H9 (cell line): Measurements from ENCODE around the gene CD27. TPM values are rescaled to one million over a fixed set of nuclear protein-coding genes. Genes with fewer than 3 reads are reported as not detected.

Experiments used
- DNase-seq: peaks from one replicate; pipeline ENCODE4 v3.0.0-alpha.2; 2017
- H2AFZ ChIP-seq: one replicate; pipeline ENCODE4 v1.6.1; 2013; ENCODE audit warnings: mild to moderate bottlenecking, low read length, control low read depth, moderate library complexity
- H2AK5ac ChIP-seq: 2 replicates; pipeline ENCODE4 v1.6.1; 2013; ENCODE audit warnings: low read length, control low read depth, mixed read lengths; ENCODE audit not compliant: insufficient read length
- H2BK120ac ChIP-seq: one replicate; pipeline ENCODE4 v1.6.1; 2013; ENCODE audit warnings: low read depth, mild to moderate bottlenecking, low read length, control low read depth, inconsistent platforms; ENCODE audit not compliant: poor library complexity, severe bottlenecking
- H2BK12ac ChIP-seq: 2 replicates; pipeline ENCODE4 v1.6.1; 2013; ENCODE audit warnings: low read length, control low read depth, mixed read lengths, low read depth; ENCODE audit not compliant: insufficient read length
- H2BK15ac ChIP-seq: 2 replicates; pipeline ENCODE4 v1.6.1; 2013; ENCODE audit warnings: low read depth, low read length, control low read depth
- H2BK20ac ChIP-seq: one replicate; pipeline ENCODE4 v1.6.1; 2013; ENCODE audit warnings: low read depth, mild to moderate bottlenecking, low read length, control low read depth, inconsistent platforms; ENCODE audit not compliant: poor library complexity, severe bottlenecking
- H2BK5ac ChIP-seq: 2 replicates; pipeline ENCODE4 v1.6.1; 2013; ENCODE audit warnings: low read length, control low read depth, mixed read lengths; ENCODE audit not compliant: insufficient read length
- H3K14ac ChIP-seq: 2 replicates; pipeline ENCODE4 v1.6.1; 2013; ENCODE audit warnings: low read length, control low read depth; ENCODE audit not compliant: insufficient read depth
- H3K18ac ChIP-seq: 2 replicates; pipeline ENCODE4 v1.6.1; 2013; ENCODE audit warnings: low read depth, mild to moderate bottlenecking, mixed read lengths, low read length, control low read depth; ENCODE audit not compliant: insufficient read length
- H3K23ac ChIP-seq: 2 replicates; pipeline ENCODE4 v1.6.1; 2013; ENCODE audit warnings: low read length, control low read depth, mixed read lengths, low read depth; ENCODE audit not compliant: insufficient read length
- H3K23me2 ChIP-seq: 2 replicates; pipeline ENCODE4 v1.6.1; 2013; ENCODE audit warnings: low read depth, mild to moderate bottlenecking, mixed read lengths, low read length, control low read depth; ENCODE audit not compliant: insufficient read length, poor library complexity, severe bottlenecking
- H3K27ac ChIP-seq: 2 replicates; pipeline ENCODE4 v1.5.1; 2013; ENCODE audit warnings: low read length, control low read depth, mixed read lengths, low read depth; ENCODE audit not compliant: insufficient read length
- H3K27me3 ChIP-seq: 2 replicates; pipeline ENCODE4 v1.6.1; 2013; ENCODE audit warnings: low read length, control low read depth, inconsistent platforms; ENCODE audit not compliant: insufficient read depth
- H3K4ac ChIP-seq: 2 replicates; pipeline ENCODE4 v1.6.1; 2013; ENCODE audit warnings: low read depth, mild to moderate bottlenecking, control low read depth, inconsistent platforms, low read length, moderate library complexity
- H3K4me1 ChIP-seq: 2 replicates; pipeline ENCODE4 v1.6.1; 2013; ENCODE audit warnings: low read length, control low read depth, inconsistent platforms; ENCODE audit not compliant: insufficient read depth
- H3K4me2 ChIP-seq: 2 replicates; pipeline ENCODE4 v1.6.1; 2013; ENCODE audit warnings: low read length, control low read depth, mixed read lengths; ENCODE audit not compliant: insufficient read length, insufficient read depth
- H3K56ac ChIP-seq: 2 replicates; pipeline ENCODE4 v1.6.1; 2013; ENCODE audit warnings: low read depth, mild to moderate bottlenecking, mixed read lengths, low read length, control low read depth; ENCODE audit not compliant: insufficient read length
- H3K79me1 ChIP-seq: 2 replicates; pipeline ENCODE4 v1.6.1; 2013; ENCODE audit warnings: low read depth, mild to moderate bottlenecking, moderate library complexity, low read length, control low read depth, inconsistent platforms; ENCODE audit not compliant: insufficient read depth, poor library complexity, severe bottlenecking
- H3K79me2 ChIP-seq: 2 replicates; pipeline ENCODE4 v1.6.1; 2013; ENCODE audit warnings: low read length, control low read depth, inconsistent platforms; ENCODE audit not compliant: insufficient read depth
- H3K9ac ChIP-seq: 2 replicates; pipeline ENCODE4 v1.6.1; 2013; ENCODE audit warnings: low read length, control low read depth, mixed read lengths; ENCODE audit not compliant: insufficient read length; ENCODE audit errors: extremely low read depth
- H3K9me3 ChIP-seq: one replicate; pipeline ENCODE4 v1.6.1; 2013; ENCODE audit warnings: low read depth, low read length, inconsistent platforms; ENCODE audit not compliant: control insufficient read depth
- H3T11ph ChIP-seq: one replicate; pipeline ENCODE4 v1.6.1; 2013; ENCODE audit warnings: mild to moderate bottlenecking, low read length, control low read depth, inconsistent platforms
- H4K20me1 ChIP-seq: one replicate; pipeline ENCODE4 v1.6.1; 2013; ENCODE audit not compliant: control insufficient read depth, insufficient read length, insufficient read depth
- H4K5ac ChIP-seq: 2 replicates; pipeline ENCODE4 v1.6.1; 2013; ENCODE audit warnings: low read depth, mild to moderate bottlenecking, mixed read lengths, low read length, control low read depth; ENCODE audit not compliant: insufficient read length
- H4K8ac ChIP-seq: replicated peaks from 2 replicates; pipeline ENCODE4 v1.6.1; 2013; ENCODE audit warnings: low read length, control low read depth, mixed read lengths, low read depth; ENCODE audit not compliant: insufficient read length
- H4K91ac ChIP-seq: 2 replicates; pipeline ENCODE4 v1.6.1; 2013; ENCODE audit warnings: low read depth, mild to moderate bottlenecking, moderate library complexity, mixed read lengths, low read length, control low read depth; ENCODE audit not compliant: insufficient read length
- H3K27ac Mint-ChIP-seq, 3 experiments: 2 replicates in 2 of 3; 3 replicates in 1 of 3; pipeline ENCODE4 v1.8.0; 2020 to 2021; ENCODE audit warnings: mixed read lengths in 3 of 3, mild to moderate bottlenecking in 1 of 3, moderate library complexity in 1 of 3
- H3K27me3 Mint-ChIP-seq: 2 replicates; pipeline ENCODE4 v1.8.0; 2021; ENCODE audit warnings: low read depth, mild to moderate bottlenecking, moderate library complexity, mixed read lengths
- H3K36me3 Mint-ChIP-seq, 3 experiments: 2 replicates in 2 of 3; 3 replicates in 1 of 3; pipeline ENCODE4 v1.8.0; 2020 to 2021; ENCODE audit warnings: low read depth in 3 of 3, mixed read lengths in 3 of 3; ENCODE audit not compliant: insufficient read depth in 1 of 3
- H3K4me1 Mint-ChIP-seq, 2 experiments: 2 replicates each; pipeline ENCODE4 v1.8.0; 2020; ENCODE audit warnings: mixed read lengths in 2 of 2
- H3K4me3 Mint-ChIP-seq, 2 experiments: 2 replicates in 1 of 2; 3 replicates in 1 of 2; pipeline ENCODE4 v1.8.0; 2020 to 2021; ENCODE audit warnings: mild to moderate bottlenecking in 2 of 2, mixed read lengths in 2 of 2, moderate library complexity in 1 of 2
- H3K9me3 Mint-ChIP-seq, 2 experiments: 2 replicates in 1 of 2; 3 replicates in 1 of 2; pipeline ENCODE4 v1.8.0; 2020; ENCODE audit warnings: mild to moderate bottlenecking in 2 of 2, mixed read lengths in 2 of 2, moderate library complexity in 1 of 2
- WGBS: extraction: QIAGEN DNeasy Blood & Tissue Kit; methylation state at CpG from one replicate; pipeline ENCODE4 v1.1.7; 2013; ENCODE audit warnings: missing lambda C conversion rate, low lambda C conversion rate, mixed read lengths; ENCODE audit not compliant: insufficient read length; ENCODE audit errors: extremely low coverage; 5-methylcytosine and 5-hydroxymethylcytosine counted together
- total RNA-seq: library from RNA; stranded (reverse); gene quantifications from 2 replicates; pipeline ENCODE4 v1.2.1, GENCODE V29; 2021
- TF ChIP-seq, protein P1 (sequence below): fragments of 200-600 bp; sonication (generic); conservative IDR thresholded peaks from 3 replicates; pipeline ENCODE4 v1.8.0; 2021; ENCODE audit warnings: antibody characterized with exemption, mild to moderate bottlenecking

The CD27 gene
- total RNA-seq, 1 experiment from 2014 or later: 0.37 TPM

DNA sequence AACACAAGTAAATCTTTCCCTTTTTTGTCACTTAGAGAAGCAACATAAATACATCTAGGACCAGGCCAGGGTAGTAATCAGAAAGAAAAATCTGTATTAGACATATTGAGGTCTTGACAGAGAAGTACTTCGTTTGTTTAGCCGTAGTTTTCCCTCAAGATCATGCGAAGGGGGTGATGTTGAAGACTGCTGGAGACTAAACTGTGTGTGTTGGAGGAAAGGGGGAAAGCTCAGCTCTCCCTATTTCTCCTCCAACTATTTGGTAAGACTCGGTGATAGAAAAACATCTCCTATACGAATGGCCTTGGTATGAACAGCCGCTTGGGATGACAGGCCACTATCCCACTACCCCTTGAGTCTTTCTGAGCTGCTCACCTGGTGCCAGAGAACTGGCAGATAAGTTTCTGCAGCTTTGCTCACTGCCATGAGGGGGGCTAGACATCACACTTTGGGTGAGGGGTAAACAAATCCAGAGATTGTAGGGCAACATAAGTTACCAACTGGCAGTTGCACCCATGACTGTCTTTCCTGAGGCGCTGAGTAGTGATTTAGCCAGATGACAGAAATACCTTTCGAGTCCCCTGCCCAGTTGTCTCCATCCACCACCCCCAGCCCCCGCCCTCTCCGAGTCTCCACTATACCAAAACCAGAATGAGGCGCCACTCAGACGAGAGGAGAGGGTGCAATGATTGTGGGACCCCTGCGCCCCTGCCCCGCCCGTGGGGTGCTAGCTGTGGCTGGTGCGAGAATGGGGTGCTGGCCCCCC lies 25.0 kb downstream of the CD27 start:
- H3K27me3 ChIP-seq: no peaks in the 10 kb centered on the region
- no peak overlapping the region for H3T11ph ChIP-seq
- H3K4me3 Mint-ChIP-seq: peak overlapping the region; percentile 83 to 89
- H3K23me2 ChIP-seq: peaks cover 6% of the 10 kb centered on the region
- H3K27me3 Mint-ChIP-seq: peaks cover 18% of the 10 kb centered on the region
- H3K56ac ChIP-seq: no peak overlapping the region
- no peak overlapping the region for H3K27ac Mint-ChIP-seq
- H3K79me1 ChIP-seq: no peaks in the 10 kb centered on the region
- peaks cover 0 to 2% of the 10 kb centered on the region in 2 experiments; a peak in 3 of 5 replicates for H3K9me3 Mint-ChIP-seq
- H3K14ac ChIP-seq: no peak overlapping the region
- H3K79me2 ChIP-seq: no peaks in the 10 kb centered on the region; the same call in 1 of the 2 replicates
- DNase-seq: no peak
- no peak overlapping the region for H2BK5ac ChIP-seq
- H3K18ac ChIP-seq: peak overlapping the region; percentile 19
- no peak overlapping the region for H3K4ac ChIP-seq
- H3K27ac ChIP-seq: no peak overlapping the region
- H2BK15ac ChIP-seq: no peak overlapping the region
- no peak overlapping the region for H2BK120ac ChIP-seq
- WGBS: no CpG with 5 or more reads among the region's 16 CpGs
- TF ChIP-seq, protein P1, sequence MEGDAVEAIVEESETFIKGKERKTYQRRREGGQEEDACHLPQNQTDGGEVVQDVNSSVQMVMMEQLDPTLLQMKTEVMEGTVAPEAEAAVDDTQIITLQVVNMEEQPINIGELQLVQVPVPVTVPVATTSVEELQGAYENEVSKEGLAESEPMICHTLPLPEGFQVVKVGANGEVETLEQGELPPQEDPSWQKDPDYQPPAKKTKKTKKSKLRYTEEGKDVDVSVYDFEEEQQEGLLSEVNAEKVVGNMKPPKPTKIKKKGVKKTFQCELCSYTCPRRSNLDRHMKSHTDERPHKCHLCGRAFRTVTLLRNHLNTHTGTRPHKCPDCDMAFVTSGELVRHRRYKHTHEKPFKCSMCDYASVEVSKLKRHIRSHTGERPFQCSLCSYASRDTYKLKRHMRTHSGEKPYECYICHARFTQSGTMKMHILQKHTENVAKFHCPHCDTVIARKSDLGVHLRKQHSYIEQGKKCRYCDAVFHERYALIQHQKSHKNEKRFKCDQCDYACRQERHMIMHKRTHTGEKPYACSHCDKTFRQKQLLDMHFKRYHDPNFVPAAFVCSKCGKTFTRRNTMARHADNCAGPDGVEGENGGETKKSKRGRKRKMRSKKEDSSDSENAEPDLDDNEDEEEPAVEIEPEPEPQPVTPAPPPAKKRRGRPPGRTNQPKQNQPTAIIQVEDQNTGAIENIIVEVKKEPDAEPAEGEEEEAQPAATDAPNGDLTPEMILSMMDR: no peak
- H3K4me2 ChIP-seq: peak overlapping the region; percentile 73
- no peaks in the 10 kb centered on the region for H3K9me3 ChIP-seq
- no peak overlapping the region for H3K23ac ChIP-seq
- H2AFZ ChIP-seq: no peak overlapping the region
- H3K9ac ChIP-seq: peak overlapping the region; percentile 73
- no peak overlapping the region for H2BK20ac ChIP-seq
- no peak overlapping the region for H2BK12ac ChIP-seq
- H2AK5ac ChIP-seq: no peak overlapping the region
- H4K5ac ChIP-seq: no peak overlapping the region
- H4K91ac ChIP-seq: no peak overlapping the region
- no peak overlapping the region for H4K8ac ChIP-seq
- H3K4me1 Mint-ChIP-seq: peaks cover 18% of the 10 kb centered on the region in 2 experiments
- no peaks in the 10 kb centered on the region for H4K20me1 ChIP-seq
- peaks cover 13 to 28% (median 17%) of the 10 kb centered on the region in 3 experiments for H3K36me3 Mint-ChIP-seq
- no peaks in the 10 kb centered on the region for H3K4me1 ChIP-seq
